ENCODE results near the gene C3AR1. TPM values are rescaled to one million over a fixed set of nuclear protein-coding genes. Genes with fewer than 3 reads are reported as not detected.

Gene C3AR1
- total and polyA plus RNA-seq, 4 donors: 1.5 to 8.8 (median 5.0) TPM

DNA sequence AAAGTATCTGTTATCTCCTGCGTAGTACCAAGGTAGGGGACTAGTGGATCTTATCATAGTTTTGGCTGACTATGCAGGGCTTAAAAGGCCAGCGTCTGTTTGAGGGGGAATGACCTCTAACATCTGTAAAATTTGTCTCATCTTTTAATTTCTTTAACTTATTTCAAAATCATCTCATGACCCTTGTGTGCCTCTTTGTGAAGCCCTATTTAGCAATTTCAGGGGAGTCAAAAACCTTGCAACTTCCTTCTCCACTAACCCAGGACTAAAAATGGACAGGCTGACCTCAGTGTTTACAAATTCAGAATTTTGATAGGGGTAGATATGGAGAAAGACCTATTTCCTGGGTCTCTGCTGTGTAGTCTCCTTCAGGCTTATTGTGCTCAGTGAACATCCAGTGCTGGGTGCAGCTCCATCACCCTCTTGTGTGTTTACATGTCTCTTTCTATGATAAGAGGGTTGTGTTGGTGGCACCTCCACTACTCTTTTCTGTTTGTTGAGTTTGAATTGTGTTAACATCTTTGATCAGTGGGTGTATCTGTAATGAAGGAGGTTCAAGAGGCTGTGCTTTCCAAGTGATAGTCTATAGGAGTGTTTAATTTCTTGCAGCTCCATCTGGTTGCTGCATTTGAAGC is 30.2 kb upstream of the C3AR1 start:
- Histone ChIP-seq H3K27me3 (ENCODE audit: control insufficient read depth in 4 of 4, insufficient read depth in 4 of 4, low read length in 3 of 4) (no peaks in the 10 kb centered on the region), H3K9ac (ENCODE audit: low read depth in 1 of 2, low read length in 2 of 2) (no peak overlapping the region), H3K27ac (ENCODE audit: low read depth in 1 of 2, low read length in 2 of 2) (no peak overlapping the region), H3K4me1 (ENCODE audit: control insufficient read depth in 4 of 4, insufficient read depth in 4 of 4, low read length in 3 of 4) (no peaks in the 10 kb centered on the region), H3K4me3 (ENCODE audit: low read depth in 1 of 3, low read length in 3 of 3) (no peak overlapping the region), H3K9me3 (ENCODE audit: control insufficient read depth in 4 of 4, low read length in 3 of 4) (no peaks in the 10 kb centered on the region), H3K36me3 (ENCODE audit: control insufficient read depth in 4 of 4, insufficient read depth in 3 of 4, low read depth in 1 of 4, low read length in 3 of 4) (peaks cover 18 to 60% (median 43%) of the 10 kb centered on the region in 4 donors)
- 84% methylated on average over 2 of the region's 2 CpGs for WGBS
- no peak for TF ChIP-seq SP1 (IDR thresholded peaks at IDR 0.05)
- no peak for TF ChIP-seq FOXA2 (IDR thresholded peaks at IDR 0.05)
- TF ChIP-seq RXRA (IDR thresholded peaks at IDR 0.05): no peak
- TF ChIP-seq, protein P1, sequence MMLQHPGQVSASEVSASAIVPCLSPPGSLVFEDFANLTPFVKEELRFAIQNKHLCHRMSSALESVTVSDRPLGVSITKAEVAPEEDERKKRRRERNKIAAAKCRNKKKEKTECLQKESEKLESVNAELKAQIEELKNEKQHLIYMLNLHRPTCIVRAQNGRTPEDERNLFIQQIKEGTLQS (IDR thresholded peaks at IDR 0.05): no peak
- TF ChIP-seq TAF1 (conservative IDR thresholded peaks at IDR 0.05): no peak
- no peak for TF ChIP-seq RAD21 (IDR thresholded peaks at IDR 0.05)
- TF ChIP-seq, protein P2, sequence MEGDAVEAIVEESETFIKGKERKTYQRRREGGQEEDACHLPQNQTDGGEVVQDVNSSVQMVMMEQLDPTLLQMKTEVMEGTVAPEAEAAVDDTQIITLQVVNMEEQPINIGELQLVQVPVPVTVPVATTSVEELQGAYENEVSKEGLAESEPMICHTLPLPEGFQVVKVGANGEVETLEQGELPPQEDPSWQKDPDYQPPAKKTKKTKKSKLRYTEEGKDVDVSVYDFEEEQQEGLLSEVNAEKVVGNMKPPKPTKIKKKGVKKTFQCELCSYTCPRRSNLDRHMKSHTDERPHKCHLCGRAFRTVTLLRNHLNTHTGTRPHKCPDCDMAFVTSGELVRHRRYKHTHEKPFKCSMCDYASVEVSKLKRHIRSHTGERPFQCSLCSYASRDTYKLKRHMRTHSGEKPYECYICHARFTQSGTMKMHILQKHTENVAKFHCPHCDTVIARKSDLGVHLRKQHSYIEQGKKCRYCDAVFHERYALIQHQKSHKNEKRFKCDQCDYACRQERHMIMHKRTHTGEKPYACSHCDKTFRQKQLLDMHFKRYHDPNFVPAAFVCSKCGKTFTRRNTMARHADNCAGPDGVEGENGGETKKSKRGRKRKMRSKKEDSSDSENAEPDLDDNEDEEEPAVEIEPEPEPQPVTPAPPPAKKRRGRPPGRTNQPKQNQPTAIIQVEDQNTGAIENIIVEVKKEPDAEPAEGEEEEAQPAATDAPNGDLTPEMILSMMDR (IDR thresholded peaks at IDR 0.05; ENCODE audit: low read depth, low read length, missing input control): no peak
- TF ChIP-seq, protein P3, sequence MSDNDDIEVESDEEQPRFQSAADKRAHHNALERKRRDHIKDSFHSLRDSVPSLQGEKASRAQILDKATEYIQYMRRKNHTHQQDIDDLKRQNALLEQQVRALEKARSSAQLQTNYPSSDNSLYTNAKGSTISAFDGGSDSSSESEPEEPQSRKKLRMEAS (IDR thresholded peaks at IDR 0.05): no peak
- TF ChIP-seq GABPA (IDR thresholded peaks at IDR 0.05 in 1 of 2, conservative IDR thresholded peaks at IDR 0.05 in 1 of 2): no peak
- no peak for TF ChIP-seq JUND (IDR thresholded peaks at IDR 0.05)
- DNase-seq (ENCODE audit: low spot score): no peak

- H3K9ac ChIP-seq (ENCODE audit: low read depth in 1 of 2, low read length in 2 of 2): no peak overlapping the region
- H3K4me3 ChIP-seq (ENCODE audit: low read depth in 1 of 3, low read length in 3 of 3): no peak overlapping the region
- 93% methylated on average over 3 of the region's 3 CpGs for WGBS
- DNase-seq (ENCODE audit: low spot score): no peak
- TF ChIP-seq HNF4A (conservative IDR thresholded peaks at IDR 0.05) (no peak), GABPA (IDR thresholded peaks at IDR 0.05 in 1 of 2, conservative IDR thresholded peaks at IDR 0.05 in 1 of 2) (no peak)
- TF ChIP-seq, protein P4, sequence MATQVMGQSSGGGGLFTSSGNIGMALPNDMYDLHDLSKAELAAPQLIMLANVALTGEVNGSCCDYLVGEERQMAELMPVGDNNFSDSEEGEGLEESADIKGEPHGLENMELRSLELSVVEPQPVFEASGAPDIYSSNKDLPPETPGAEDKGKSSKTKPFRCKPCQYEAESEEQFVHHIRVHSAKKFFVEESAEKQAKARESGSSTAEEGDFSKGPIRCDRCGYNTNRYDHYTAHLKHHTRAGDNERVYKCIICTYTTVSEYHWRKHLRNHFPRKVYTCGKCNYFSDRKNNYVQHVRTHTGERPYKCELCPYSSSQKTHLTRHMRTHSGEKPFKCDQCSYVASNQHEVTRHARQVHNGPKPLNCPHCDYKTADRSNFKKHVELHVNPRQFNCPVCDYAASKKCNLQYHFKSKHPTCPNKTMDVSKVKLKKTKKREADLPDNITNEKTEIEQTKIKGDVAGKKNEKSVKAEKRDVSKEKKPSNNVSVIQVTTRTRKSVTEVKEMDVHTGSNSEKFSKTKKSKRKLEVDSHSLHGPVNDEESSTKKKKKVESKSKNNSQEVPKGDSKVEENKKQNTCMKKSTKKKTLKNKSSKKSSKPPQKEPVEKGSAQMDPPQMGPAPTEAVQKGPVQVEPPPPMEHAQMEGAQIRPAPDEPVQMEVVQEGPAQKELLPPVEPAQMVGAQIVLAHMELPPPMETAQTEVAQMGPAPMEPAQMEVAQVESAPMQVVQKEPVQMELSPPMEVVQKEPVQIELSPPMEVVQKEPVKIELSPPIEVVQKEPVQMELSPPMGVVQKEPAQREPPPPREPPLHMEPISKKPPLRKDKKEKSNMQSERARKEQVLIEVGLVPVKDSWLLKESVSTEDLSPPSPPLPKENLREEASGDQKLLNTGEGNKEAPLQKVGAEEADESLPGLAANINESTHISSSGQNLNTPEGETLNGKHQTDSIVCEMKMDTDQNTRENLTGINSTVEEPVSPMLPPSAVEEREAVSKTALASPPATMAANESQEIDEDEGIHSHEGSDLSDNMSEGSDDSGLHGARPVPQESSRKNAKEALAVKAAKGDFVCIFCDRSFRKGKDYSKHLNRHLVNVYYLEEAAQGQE (IDR thresholded peaks at IDR 0.05): no peak
- TF ChIP-seq, protein P3 (IDR thresholded peaks at IDR 0.05): no peak
- no peaks in the 10 kb centered on the region for H3K9me3 ChIP-seq (ENCODE audit: control insufficient read depth in 4 of 4, low read length in 3 of 4)
- H3K27ac ChIP-seq (ENCODE audit: low read depth in 1 of 2, low read length in 2 of 2): no peak overlapping the region
- H3K4me1 ChIP-seq (ENCODE audit: control insufficient read depth in 4 of 4, insufficient read depth in 4 of 4, low read length in 3 of 4): no peaks in the 10 kb centered on the region
- H3K36me3 ChIP-seq (ENCODE audit: control insufficient read depth in 4 of 4, insufficient read depth in 3 of 4, low read depth in 1 of 4, low read length in 3 of 4): peaks cover 24 to 70% (median 56%) of the 10 kb centered on the region in 4 donors
- no peaks in the 10 kb centered on the region for H3K27me3 ChIP-seq (ENCODE audit: control insufficient read depth in 4 of 4, insufficient read depth in 4 of 4, low read length in 3 of 4)
Observed at GRCh38 chr12:8093291-8093690, 27.1 kb upstream of the C3AR1 start.

All from liver (tissue), 9 donors.